Osteoblast (primary cell): Measurements from ENCODE around the gene KCNJ14. TPM values are rescaled to one million over a fixed set of nuclear protein-coding genes. Genes with fewer than 3 reads are reported as not detected.
A peak's percentile ranks its signal among the peaks of the same experiment; 100 is the strongest.

ENCODE experiments used
- DNase-seq: peaks from one replicate; pipeline ENCODE4 v3.0.0; 2011; ENCODE audit warnings: low spot score, mixed read lengths; ENCODE audit not compliant: insufficient read length; ENCODE audit errors: missing footprints
- H2AFZ ChIP-seq: 2 replicates; pipeline ENCODE4 v1.6.0; 2011; ENCODE audit warnings: mild to moderate bottlenecking, low read length
- H3K27ac ChIP-seq: 2 replicates; pipeline ENCODE4 v1.5.1; 2011; ENCODE audit warnings: mild to moderate bottlenecking, low read depth, low read length, moderate library complexity
- H3K27me3 ChIP-seq: 2 replicates; pipeline ENCODE4 v1.6.0; 2012; ENCODE audit warnings: mild to moderate bottlenecking, control low read depth, inconsistent platforms, low read length, moderate library complexity; ENCODE audit not compliant: insufficient read depth
- H3K36me3 ChIP-seq: 2 replicates; pipeline ENCODE4 v1.5.1; 2011; ENCODE audit warnings: mild to moderate bottlenecking, low read length, control low read depth, moderate library complexity; ENCODE audit not compliant: insufficient read depth
- H3K4me1 ChIP-seq: 2 replicates; pipeline ENCODE4 v1.5.1; 2011; ENCODE audit warnings: mild to moderate bottlenecking, low read length, control low read depth, moderate library complexity; ENCODE audit not compliant: insufficient read depth
- H3K4me2 ChIP-seq: 2 replicates; pipeline ENCODE4 v1.6.0; 2011; ENCODE audit warnings: mild to moderate bottlenecking, low read length; ENCODE audit not compliant: insufficient read depth
- H3K4me3 ChIP-seq: fragments of 200-600 bp; sonication (generic); 3 replicates; pipeline ENCODE4 v1.5.1; 2012; ENCODE audit warnings: mild to moderate bottlenecking, low read length, inconsistent platforms; ENCODE audit not compliant: insufficient read depth
- H3K79me2 ChIP-seq: 2 replicates; pipeline ENCODE4 v1.6.0; 2012; ENCODE audit warnings: mild to moderate bottlenecking, low read length, control low read depth, inconsistent platforms; ENCODE audit not compliant: insufficient read depth
- H3K9me3 ChIP-seq: 2 replicates; pipeline ENCODE4 v1.5.1; 2011; ENCODE audit warnings: low read depth, low read length, control low read depth
- H4K20me1 ChIP-seq: 2 replicates; pipeline ENCODE4 v1.6.0; 2012; ENCODE audit warnings: mild to moderate bottlenecking, low read length, control low read depth; ENCODE audit not compliant: insufficient read depth
- CTCF ChIP-seq: IDR thresholded peaks from 2 replicates; pipeline ENCODE4 v1.5.1; 2011; ENCODE audit warnings: mild to moderate bottlenecking, low read depth, low read length, moderate library complexity; ENCODE audit errors: extremely low read depth
- total RNA-seq: library from RNA; depleted of rRNA; stranded (reverse); fragments of >200 nt; gene quantifications from 2 replicates; pipeline ENCODE4 v1.2.3, GENCODE V29; 2012

KCNJ14 gene
- 0.59 and 0.72 TPM in 2 replicates for total RNA-seq

GRCh38 chr19:48455171-48455907 lies at the start of gene KCNJ14:
KCNJ14 (plus strand) TSS chr19:48455574; CDS start chr19:48461725, 6,151 bp downstream.
- H3K4me3 ChIP-seq, result no peak within 1 kb of the TSS
- H3K79me2 ChIP-seq, result peaks cover 12% of the 10 kb centered on the region
- H3K36me3 ChIP-seq, result peaks cover 35% of the 10 kb centered on the region

GRCh38 chr19:48405850-48406249 lies 49.5 kb upstream of the KCNJ14 start:
- H3K27ac ChIP-seq, result no peak overlapping the region
- H3K4me2 ChIP-seq, result no peak overlapping the region
- H4K20me1 ChIP-seq, result no peaks in the 10 kb centered on the region
- H3K79me2 ChIP-seq, result no peaks in the 10 kb centered on the region
- no peak overlapping the region for H2AFZ ChIP-seq
- TF ChIP-seq CTCF, result no peak
- no peaks in the 10 kb centered on the region for H3K27me3 ChIP-seq
- H3K36me3 ChIP-seq, result no peaks in the 10 kb centered on the region
- no peaks in the 10 kb centered on the region for H3K9me3 ChIP-seq
- DNase-seq, result no peak
- no peaks in the 10 kb centered on the region for H3K4me1 ChIP-seq
- no peak overlapping the region for H3K4me3 ChIP-seq

More at GRCh38 chr19:48455171-48455907, at the start of gene KCNJ14:
- Histone ChIP-seq H3K27me3 (no peaks in the 10 kb centered on the region), H2AFZ (no peak within 1 kb of the TSS), H3K27ac (no peak within 1 kb of the TSS), H3K4me2 (no peak within 1 kb of the TSS), H3K9me3 (no peaks in the 10 kb centered on the region), H4K20me1 (peaks cover 13% of the 10 kb centered on the region), H3K4me1 (no peaks in the 10 kb centered on the region)
- peak; percentile 80 for DNase-seq
- no peak for TF ChIP-seq CTCF

GRCh38 chr19:48413879-48414587 lies 41.3 kb upstream of the KCNJ14 start:
- H3K4me3 ChIP-seq, result no peak overlapping the region
- H3K27me3 ChIP-seq, result peaks cover 3% of the 10 kb centered on the region
- H3K9me3 ChIP-seq, result no peaks in the 10 kb centered on the region
- H3K4me2 ChIP-seq, result no peak overlapping the region
- TF ChIP-seq CTCF, result no peak
- H2AFZ ChIP-seq, result no peak overlapping the region
- no peak overlapping the region for H3K27ac ChIP-seq
- no peaks in the 10 kb centered on the region for H4K20me1 ChIP-seq
- H3K36me3 ChIP-seq, result no peaks in the 10 kb centered on the region
- no peaks in the 10 kb centered on the region for H3K79me2 ChIP-seq
- peaks cover 5% of the 10 kb centered on the region for H3K4me1 ChIP-seq
- DNase-seq, result peak; percentile 74

GRCh38 chr19:48415395-48415794 lies 40.0 kb upstream of the KCNJ14 start:
- Histone ChIP-seq H3K4me1 (peaks cover 5% of the 10 kb centered on the region), H3K79me2 (no peaks in the 10 kb centered on the region), H3K4me3 (no peak overlapping the region), H3K36me3 (no peaks in the 10 kb centered on the region), H2AFZ (no peak overlapping the region), H3K9me3 (no peaks in the 10 kb centered on the region), H3K27me3 (peaks cover 3% of the 10 kb centered on the region), H4K20me1 (no peaks in the 10 kb centered on the region), H3K4me2 (no peak overlapping the region), H3K27ac (no peak overlapping the region)
- DNase-seq, result peak; percentile 72
- no peak for TF ChIP-seq CTCF
